Measurements from ENCODE around the gene PAK1IP1.

GRCh38 chr6:10733151-10733715 lies 38.5 kb downstream of the PAK1IP1 start:
- TF ChIP-seq POLR2A (IDR thresholded peaks at IDR 0.05) (no peak), EP300 (IDR thresholded peaks at IDR 0.05) (no peak), POLR2AphosphoS5 (IDR thresholded peaks at IDR 0.05) (no peak)
- TF ChIP-seq, protein P1, sequence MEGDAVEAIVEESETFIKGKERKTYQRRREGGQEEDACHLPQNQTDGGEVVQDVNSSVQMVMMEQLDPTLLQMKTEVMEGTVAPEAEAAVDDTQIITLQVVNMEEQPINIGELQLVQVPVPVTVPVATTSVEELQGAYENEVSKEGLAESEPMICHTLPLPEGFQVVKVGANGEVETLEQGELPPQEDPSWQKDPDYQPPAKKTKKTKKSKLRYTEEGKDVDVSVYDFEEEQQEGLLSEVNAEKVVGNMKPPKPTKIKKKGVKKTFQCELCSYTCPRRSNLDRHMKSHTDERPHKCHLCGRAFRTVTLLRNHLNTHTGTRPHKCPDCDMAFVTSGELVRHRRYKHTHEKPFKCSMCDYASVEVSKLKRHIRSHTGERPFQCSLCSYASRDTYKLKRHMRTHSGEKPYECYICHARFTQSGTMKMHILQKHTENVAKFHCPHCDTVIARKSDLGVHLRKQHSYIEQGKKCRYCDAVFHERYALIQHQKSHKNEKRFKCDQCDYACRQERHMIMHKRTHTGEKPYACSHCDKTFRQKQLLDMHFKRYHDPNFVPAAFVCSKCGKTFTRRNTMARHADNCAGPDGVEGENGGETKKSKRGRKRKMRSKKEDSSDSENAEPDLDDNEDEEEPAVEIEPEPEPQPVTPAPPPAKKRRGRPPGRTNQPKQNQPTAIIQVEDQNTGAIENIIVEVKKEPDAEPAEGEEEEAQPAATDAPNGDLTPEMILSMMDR (IDR thresholded peaks at IDR 0.05) = no peak
